ENCODE data around the gene ANKIB1.
A peak's percentile ranks its signal among the peaks of the same experiment; 100 is the strongest.
"Not testable (repeated sequence)": the region's sequence is repeated elsewhere in the genome, so short reads cannot be mapped to it uniquely, and the experiment has no call there.

ANKIB1 gene

DNA sequence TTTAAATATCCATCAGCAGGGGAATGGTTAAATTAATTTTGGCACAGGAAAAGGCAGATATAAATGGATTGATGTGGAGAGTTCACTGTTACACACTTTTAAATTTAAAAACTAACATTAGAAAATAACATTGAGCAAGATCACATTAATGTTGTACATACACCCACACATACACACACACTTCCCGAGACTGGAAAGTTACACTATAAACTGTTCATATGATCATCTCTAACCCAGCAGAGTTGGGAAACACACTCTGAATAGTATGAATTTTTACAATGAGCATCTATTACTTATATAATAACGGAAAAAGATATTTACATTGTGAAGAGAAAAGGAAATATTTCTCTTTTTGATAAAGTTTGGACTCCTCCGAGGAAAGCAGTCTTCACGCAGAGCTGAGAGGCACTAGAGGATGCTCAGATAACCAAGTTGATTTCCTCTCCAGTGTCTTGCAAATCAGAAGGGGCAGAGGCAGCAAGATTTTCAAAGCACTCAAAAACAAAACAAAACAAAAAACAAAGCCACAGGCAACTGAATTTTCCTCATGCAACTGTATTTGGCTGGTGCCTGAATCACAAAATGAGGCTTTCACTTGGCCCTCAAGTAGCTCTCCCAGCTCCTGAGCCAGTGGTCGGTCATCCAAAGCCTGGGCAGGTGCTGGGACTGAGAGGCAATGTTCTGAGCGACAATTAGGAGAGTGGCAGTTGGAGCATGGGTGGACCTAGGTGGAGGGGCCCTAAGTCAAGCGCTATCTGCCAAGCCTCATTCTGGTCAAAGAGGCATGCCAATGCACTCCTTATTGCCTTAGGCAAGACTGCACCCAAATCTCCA lies 191.1 kb downstream of the ANKIB1 start:
- no peak for TF ChIP-seq CTCF (IDR thresholded peaks at IDR 0.05; ENCODE audit: control insufficient read depth, extremely low read depth, insufficient read depth)
- no peak overlapping the region for H3K4me3 ChIP-seq (ENCODE audit: low read depth, low read length)
- DNase-seq (ENCODE audit: low read depth) = no peak

GRCh38 chr7:92437956-92438491 lies 192.2 kb downstream of the ANKIB1 start:
- no peak overlapping the region for H3K4me3 ChIP-seq (ENCODE audit: low read depth, low read length)
- no peak for DNase-seq (ENCODE audit: low read depth)
- no peak for TF ChIP-seq CTCF (IDR thresholded peaks at IDR 0.05; ENCODE audit: control insufficient read depth, extremely low read depth, insufficient read depth)

- not testable (repeated sequence) for DNase-seq (ENCODE audit: low read depth); H3K4me3 ChIP-seq (ENCODE audit: low read depth, low read length)
These were observed 196.9 kb downstream of the ANKIB1 start for GRCh38 chr7:92442720-92443119.

- TF ChIP-seq CTCF (IDR thresholded peaks at IDR 0.05; ENCODE audit: control insufficient read depth, extremely low read depth, insufficient read depth) = no peak
- no peak for DNase-seq (ENCODE audit: low read depth)
- peak overlapping the region; percentile 92 for H3K4me3 ChIP-seq (ENCODE audit: low read depth, low read length)
These were observed 201.1 kb downstream of the ANKIB1 start for GRCh38 chr7:92446869-92447344.

- TF ChIP-seq CTCF (IDR thresholded peaks at IDR 0.05; ENCODE audit: control insufficient read depth, extremely low read depth, insufficient read depth) = peak; percentile 91
- DNase-seq (ENCODE audit: low read depth) = peak; percentile 89
- peak within 1 kb of the TSS; percentile 92 for H3K4me3 ChIP-seq (ENCODE audit: low read depth, low read length)
These were observed 201.8 kb downstream of the ANKIB1 start, which contains the start of gene GATAD1 for GRCh38 chr7:92447345-92448204. TSS of gene GATAD1 (plus strand) at chr7:92447482. CDS start at chr7:92447730, 248 bp downstream.

GRCh38 chr7:92448205-92448747 lies 202.5 kb downstream of the ANKIB1 start:
- peak; percentile 63 for DNase-seq (ENCODE audit: low read depth)
- H3K4me3 ChIP-seq (ENCODE audit: low read depth, low read length) = peak overlapping the region; percentile 92
- peak; percentile 46 for TF ChIP-seq CTCF (IDR thresholded peaks at IDR 0.05; ENCODE audit: control insufficient read depth, extremely low read depth, insufficient read depth)

Data from LNCaP clone FGC (cell line).